Measurements from ENCODE around the gene SIMC1.
"Not testable (repeated sequence)": the region's sequence is repeated elsewhere in the genome, so short reads cannot be mapped to it uniquely, and the experiment has no call there.

The SIMC1 gene

DNA sequence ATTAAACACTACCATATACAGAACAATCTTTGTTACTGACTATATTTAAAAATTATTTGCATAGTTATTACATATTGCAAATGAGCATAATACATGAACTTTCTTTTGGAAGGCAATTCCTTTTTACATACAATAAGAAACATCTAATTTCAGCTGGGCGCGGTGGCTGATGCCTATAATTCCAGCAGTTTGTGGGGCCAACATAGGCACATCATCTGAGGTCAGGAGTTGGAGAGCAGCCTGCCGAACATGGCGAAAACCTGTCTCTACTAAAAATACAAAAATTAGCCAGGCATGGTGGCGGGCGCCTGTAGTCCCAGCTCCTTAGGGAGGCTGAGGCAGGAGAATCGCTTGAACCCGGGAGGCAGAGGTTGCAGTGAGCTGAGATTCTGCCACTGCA, 36.4 kb upstream of the SIMC1 start:
- no peak overlapping the region for H3K4me2 ChIP-seq (ENCODE audit: low read length)
- no peaks in the 10 kb centered on the region for H3K9me3 ChIP-seq (ENCODE audit: low read length)
- no peak overlapping the region for H3K9ac ChIP-seq (ENCODE audit: low read length)
- no peaks in the 10 kb centered on the region for H3K27me3 ChIP-seq (ENCODE audit: insufficient read depth, low read length)
- H3K4me1 ChIP-seq (ENCODE audit: insufficient read depth, low read length, severe bottlenecking): no peaks in the 10 kb centered on the region
- H3K36me3 ChIP-seq (ENCODE audit: insufficient read depth, low read length): no peaks in the 10 kb centered on the region
- H3K27ac ChIP-seq (ENCODE audit: low read depth, low read length, poor library complexity, severe bottlenecking): no peak overlapping the region
- no peak overlapping the region for H2AFZ ChIP-seq (ENCODE audit: low read length)
- no peak for TF ChIP-seq EZH2 (IDR thresholded peaks at IDR 0.05; ENCODE audit: borderline replicate concordance, low read length)
- TF ChIP-seq, protein P1, sequence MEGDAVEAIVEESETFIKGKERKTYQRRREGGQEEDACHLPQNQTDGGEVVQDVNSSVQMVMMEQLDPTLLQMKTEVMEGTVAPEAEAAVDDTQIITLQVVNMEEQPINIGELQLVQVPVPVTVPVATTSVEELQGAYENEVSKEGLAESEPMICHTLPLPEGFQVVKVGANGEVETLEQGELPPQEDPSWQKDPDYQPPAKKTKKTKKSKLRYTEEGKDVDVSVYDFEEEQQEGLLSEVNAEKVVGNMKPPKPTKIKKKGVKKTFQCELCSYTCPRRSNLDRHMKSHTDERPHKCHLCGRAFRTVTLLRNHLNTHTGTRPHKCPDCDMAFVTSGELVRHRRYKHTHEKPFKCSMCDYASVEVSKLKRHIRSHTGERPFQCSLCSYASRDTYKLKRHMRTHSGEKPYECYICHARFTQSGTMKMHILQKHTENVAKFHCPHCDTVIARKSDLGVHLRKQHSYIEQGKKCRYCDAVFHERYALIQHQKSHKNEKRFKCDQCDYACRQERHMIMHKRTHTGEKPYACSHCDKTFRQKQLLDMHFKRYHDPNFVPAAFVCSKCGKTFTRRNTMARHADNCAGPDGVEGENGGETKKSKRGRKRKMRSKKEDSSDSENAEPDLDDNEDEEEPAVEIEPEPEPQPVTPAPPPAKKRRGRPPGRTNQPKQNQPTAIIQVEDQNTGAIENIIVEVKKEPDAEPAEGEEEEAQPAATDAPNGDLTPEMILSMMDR (IDR thresholded peaks at IDR 0.05; ENCODE audit: low read length): no peak
- no peaks in the 10 kb centered on the region for H4K20me1 ChIP-seq (ENCODE audit: insufficient read depth, low read length)
- no peaks in the 10 kb centered on the region for H3K9me2 ChIP-seq (ENCODE audit: low read depth, low read length)
- H3F3A ChIP-seq (ENCODE audit: insufficient read depth, low read length): no peaks in the 10 kb centered on the region
- no peak overlapping the region for H3K4me3 ChIP-seq (ENCODE audit: low read depth, low read length, poor library complexity, severe bottlenecking)
- H3K79me2 ChIP-seq (ENCODE audit: insufficient read depth, low read length): no peaks in the 10 kb centered on the region

DNA sequence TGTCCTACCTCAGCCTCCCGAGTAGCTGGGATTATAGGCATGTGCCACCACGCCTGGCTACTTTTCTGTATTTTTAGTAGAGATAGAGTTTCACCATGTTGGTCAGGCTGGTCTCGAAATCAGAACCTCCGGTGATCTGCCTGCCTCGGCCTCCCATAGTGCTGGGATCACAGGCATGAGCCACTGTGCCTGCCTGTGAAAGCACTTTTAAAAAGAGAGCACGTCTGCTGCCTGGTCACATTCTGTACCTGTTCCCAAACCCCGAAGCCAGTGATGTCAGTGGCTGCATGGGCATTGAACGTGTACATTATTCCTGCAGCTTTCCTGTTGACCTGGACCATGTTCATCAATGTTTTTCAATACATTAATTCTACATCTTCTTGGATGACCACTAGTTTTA, 35.1 kb upstream of the SIMC1 start:
- no peak overlapping the region for H3K4me3 ChIP-seq (ENCODE audit: low read depth, low read length, poor library complexity, severe bottlenecking)
- H3F3A ChIP-seq (ENCODE audit: insufficient read depth, low read length): no peaks in the 10 kb centered on the region
- H3K27me3 ChIP-seq (ENCODE audit: insufficient read depth, low read length): no peaks in the 10 kb centered on the region
- H3K36me3 ChIP-seq (ENCODE audit: insufficient read depth, low read length): no peaks in the 10 kb centered on the region
- no peaks in the 10 kb centered on the region for H3K79me2 ChIP-seq (ENCODE audit: insufficient read depth, low read length)
- H3K27ac ChIP-seq (ENCODE audit: low read depth, low read length, poor library complexity, severe bottlenecking): no peak overlapping the region
- H2AFZ ChIP-seq (ENCODE audit: low read length): no peak overlapping the region
- no peak for TF ChIP-seq EZH2 (IDR thresholded peaks at IDR 0.05; ENCODE audit: borderline replicate concordance, low read length)
- TF ChIP-seq, protein P1 (IDR thresholded peaks at IDR 0.05; ENCODE audit: low read length): no peak
- H3K9me3 ChIP-seq (ENCODE audit: low read length): no peaks in the 10 kb centered on the region
- no peaks in the 10 kb centered on the region for H3K9me2 ChIP-seq (ENCODE audit: low read depth, low read length)
- H3K9ac ChIP-seq (ENCODE audit: low read length): no peak overlapping the region
- H3K4me1 ChIP-seq (ENCODE audit: insufficient read depth, low read length, severe bottlenecking): no peaks in the 10 kb centered on the region
- no peaks in the 10 kb centered on the region for H4K20me1 ChIP-seq (ENCODE audit: insufficient read depth, low read length)
- no peak overlapping the region for H3K4me2 ChIP-seq (ENCODE audit: low read length)

DNA sequence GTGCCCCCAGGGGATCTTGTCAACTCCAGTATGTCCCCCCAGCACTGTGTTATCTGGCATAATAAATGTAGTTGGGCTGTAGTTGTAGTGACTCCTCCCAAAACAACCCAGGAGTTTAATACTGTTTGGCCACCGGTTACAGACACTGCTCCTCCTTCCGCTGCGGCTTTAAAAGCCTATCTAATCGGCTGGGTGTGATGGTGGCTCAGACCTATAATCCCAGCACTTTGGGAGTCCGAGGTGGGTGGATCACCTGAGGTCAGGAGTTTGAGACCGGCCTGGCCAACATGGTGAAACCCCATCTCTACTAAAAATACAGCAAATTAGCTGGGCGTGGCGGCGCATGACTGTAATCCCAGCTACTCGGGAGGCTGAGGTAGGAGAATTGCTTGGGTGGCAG, 34.7 kb upstream of the SIMC1 start:
- not testable (repeated sequence) for H3K27ac ChIP-seq (ENCODE audit: low read depth, low read length, poor library complexity, severe bottlenecking); H3K9me3 ChIP-seq (ENCODE audit: low read length); H3K36me3 ChIP-seq (ENCODE audit: insufficient read depth, low read length)

DNA sequence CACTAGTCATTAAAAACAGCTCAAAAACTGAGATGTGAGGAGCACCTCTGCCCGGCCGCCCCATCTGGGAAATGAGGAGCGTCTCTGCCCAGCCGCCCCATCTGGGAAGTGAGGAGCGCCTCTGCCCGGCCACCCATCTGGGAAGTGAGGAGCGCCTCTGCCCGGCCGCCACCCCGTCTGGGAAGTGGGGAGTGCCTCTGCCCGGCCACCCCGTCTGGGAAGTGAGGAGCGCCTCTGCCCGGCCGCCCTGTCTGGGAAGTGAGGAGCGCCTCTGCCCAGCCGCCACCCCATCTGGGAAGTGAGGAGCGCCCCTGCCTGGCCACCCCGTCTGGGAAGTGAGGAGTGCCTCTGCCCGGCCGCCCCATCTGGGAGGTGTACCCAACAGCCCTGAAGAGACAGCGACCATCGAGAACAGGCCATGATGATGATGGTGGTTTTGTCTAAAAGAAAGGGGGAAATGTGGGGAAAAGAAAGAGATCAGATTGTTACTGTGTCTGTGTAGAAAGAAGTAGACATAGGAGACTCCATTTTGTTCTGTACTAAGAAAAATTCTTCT, 23.7 kb upstream of the SIMC1 start:
- not testable (repeated sequence) for H4K20me1 ChIP-seq (ENCODE audit: insufficient read depth, low read length); H3K27me3 ChIP-seq (ENCODE audit: insufficient read depth, low read length); H3F3A ChIP-seq (ENCODE audit: insufficient read depth, low read length); H3K4me3 ChIP-seq (ENCODE audit: low read depth, low read length, poor library complexity, severe bottlenecking); H3K79me2 ChIP-seq (ENCODE audit: insufficient read depth, low read length); H3K4me1 ChIP-seq (ENCODE audit: insufficient read depth, low read length, severe bottlenecking); H3K36me3 ChIP-seq (ENCODE audit: insufficient read depth, low read length); H3K4me2 ChIP-seq (ENCODE audit: low read length); H3K27ac ChIP-seq (ENCODE audit: low read depth, low read length, poor library complexity, severe bottlenecking); H3K9ac ChIP-seq (ENCODE audit: low read length); H2AFZ ChIP-seq (ENCODE audit: low read length); H3K9me3 ChIP-seq (ENCODE audit: low read length); H3K9me2 ChIP-seq (ENCODE audit: low read depth, low read length)

More for the DNA sequence above, 34.7 kb upstream of the SIMC1 start:
- not testable (repeated sequence) for H2AFZ ChIP-seq (ENCODE audit: low read length); H3F3A ChIP-seq (ENCODE audit: insufficient read depth, low read length); H3K4me1 ChIP-seq (ENCODE audit: insufficient read depth, low read length, severe bottlenecking); H3K9ac ChIP-seq (ENCODE audit: low read length); H4K20me1 ChIP-seq (ENCODE audit: insufficient read depth, low read length); H3K4me3 ChIP-seq (ENCODE audit: low read depth, low read length, poor library complexity, severe bottlenecking); H3K27me3 ChIP-seq (ENCODE audit: insufficient read depth, low read length); H3K4me2 ChIP-seq (ENCODE audit: low read length); H3K79me2 ChIP-seq (ENCODE audit: insufficient read depth, low read length); H3K9me2 ChIP-seq (ENCODE audit: low read depth, low read length)

DNA sequence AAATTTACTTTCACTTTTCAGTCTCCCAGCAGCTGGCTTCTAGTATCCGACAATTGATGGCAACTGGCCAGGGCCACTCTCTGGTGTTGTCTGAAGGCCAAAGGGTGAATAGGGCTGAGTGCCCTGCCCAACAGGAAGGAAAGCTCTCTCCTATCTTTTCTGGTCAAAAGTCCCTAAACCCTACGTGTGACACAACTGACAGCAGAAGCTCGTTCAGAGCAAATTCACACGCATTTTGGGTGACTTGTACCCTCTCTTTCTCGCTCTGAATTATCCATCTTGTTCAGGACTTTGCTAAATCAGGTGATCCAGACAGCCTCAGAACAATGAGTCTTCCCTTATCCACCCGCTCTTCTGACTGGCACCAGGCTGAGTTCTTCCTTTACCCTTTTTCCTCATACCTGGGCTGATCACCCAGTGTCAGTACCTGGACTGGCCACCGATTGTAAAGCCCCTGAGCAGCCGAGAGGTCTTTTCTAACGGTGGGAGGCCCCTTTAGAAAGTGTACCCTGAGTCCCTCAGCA, 21.8 kb upstream of the SIMC1 start:
- not testable (repeated sequence) for H3K36me3 ChIP-seq (ENCODE audit: insufficient read depth, low read length); H2AFZ ChIP-seq (ENCODE audit: low read length); H3F3A ChIP-seq (ENCODE audit: insufficient read depth, low read length); H3K4me3 ChIP-seq (ENCODE audit: low read depth, low read length, poor library complexity, severe bottlenecking); H3K4me2 ChIP-seq (ENCODE audit: low read length); H4K20me1 ChIP-seq (ENCODE audit: insufficient read depth, low read length); H3K9ac ChIP-seq (ENCODE audit: low read length); H3K9me3 ChIP-seq (ENCODE audit: low read length); H3K27ac ChIP-seq (ENCODE audit: low read depth, low read length, poor library complexity, severe bottlenecking); H3K79me2 ChIP-seq (ENCODE audit: insufficient read depth, low read length); H3K9me2 ChIP-seq (ENCODE audit: low read depth, low read length); H3K4me1 ChIP-seq (ENCODE audit: insufficient read depth, low read length, severe bottlenecking); H3K27me3 ChIP-seq (ENCODE audit: insufficient read depth, low read length)

DNA sequence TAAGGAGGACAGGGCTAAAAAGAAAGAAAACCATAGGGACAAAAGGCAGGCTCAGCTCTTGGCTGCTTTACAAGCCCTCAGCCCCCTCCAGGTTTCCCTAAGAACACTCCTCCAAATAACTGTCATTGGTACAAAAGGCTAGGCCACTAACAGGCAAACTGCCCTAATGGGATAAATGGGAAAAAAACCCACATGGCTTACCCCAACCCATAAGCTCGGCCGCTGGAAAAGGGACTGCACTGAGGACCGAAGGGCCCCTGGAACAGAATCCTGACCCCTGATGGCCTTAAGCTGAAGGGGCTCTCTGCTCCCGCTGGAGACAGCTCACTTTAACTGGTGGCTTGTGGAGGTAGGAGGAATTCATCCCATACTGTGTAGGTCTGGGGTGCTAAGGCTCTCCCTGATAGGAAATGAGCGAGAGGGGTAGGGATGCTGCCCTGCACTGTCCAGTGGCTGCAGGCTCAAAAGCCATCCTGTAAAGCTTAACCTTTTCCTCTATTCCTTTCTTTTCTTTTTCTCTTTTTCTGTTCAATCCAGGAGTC, 21.0 kb upstream of the SIMC1 start:
- not testable (repeated sequence) for H3K9me3 ChIP-seq (ENCODE audit: low read length); H3F3A ChIP-seq (ENCODE audit: insufficient read depth, low read length); H3K4me3 ChIP-seq (ENCODE audit: low read depth, low read length, poor library complexity, severe bottlenecking); H2AFZ ChIP-seq (ENCODE audit: low read length); H3K4me1 ChIP-seq (ENCODE audit: insufficient read depth, low read length, severe bottlenecking); H3K36me3 ChIP-seq (ENCODE audit: insufficient read depth, low read length); H4K20me1 ChIP-seq (ENCODE audit: insufficient read depth, low read length); H3K27me3 ChIP-seq (ENCODE audit: insufficient read depth, low read length); H3K4me2 ChIP-seq (ENCODE audit: low read length); H3K27ac ChIP-seq (ENCODE audit: low read depth, low read length, poor library complexity, severe bottlenecking); H3K9ac ChIP-seq (ENCODE audit: low read length); H3K9me2 ChIP-seq (ENCODE audit: low read depth, low read length); H3K79me2 ChIP-seq (ENCODE audit: insufficient read depth, low read length)
